ENCODE measurements around the gene CCDC51.
"Not testable (repeated sequence)": the region's sequence is repeated elsewhere in the genome, so short reads cannot be mapped to it uniquely, and the experiment has no call there.

The CCDC51 gene

DNA sequence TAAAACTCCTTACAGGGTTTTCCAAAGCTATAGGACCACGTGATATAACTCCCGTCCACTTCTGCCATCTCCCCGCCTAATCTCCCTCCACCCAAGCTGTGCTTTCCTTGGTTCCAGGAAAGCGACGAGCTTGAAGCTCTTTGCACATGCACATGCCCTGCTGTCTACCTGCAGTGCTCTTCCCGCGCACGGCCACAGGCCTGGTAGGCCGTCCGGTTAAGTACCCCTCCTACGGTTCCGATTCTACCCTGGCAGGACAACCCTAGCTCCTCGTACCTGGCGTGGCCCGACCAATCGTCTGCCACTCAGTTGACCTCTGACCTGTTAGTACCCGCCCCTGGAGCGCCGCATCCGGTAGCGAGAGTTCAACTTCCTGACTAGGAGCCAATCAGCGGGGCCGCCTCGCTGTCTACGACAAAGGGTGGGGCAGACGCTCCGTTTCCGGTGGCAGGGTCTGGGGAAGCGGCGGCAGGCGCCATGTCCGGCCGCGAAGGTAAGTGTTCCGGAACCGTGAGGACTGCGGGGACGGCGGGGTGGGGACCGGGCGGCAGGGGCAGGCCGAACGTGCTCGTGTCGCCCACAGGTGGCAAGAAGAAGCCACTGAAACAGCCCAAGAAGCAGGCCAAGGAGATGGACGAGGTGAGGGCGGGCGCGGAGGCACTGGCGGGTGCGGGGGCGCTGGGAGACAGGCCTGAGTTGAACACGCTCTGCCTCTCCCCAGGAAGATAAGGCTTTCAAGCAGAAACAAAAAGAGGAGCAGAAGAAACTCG is at the start of gene CCDC51, which contains the start of gene TMA7:
TSS of gene CCDC51 (minus strand) at position 300 of the 770 bp plus-strand sequence. CDS start 4,991 bp downstream, outside the sequence.
TSS of gene TMA7 (plus strand) at position 438 of the 770 bp plus-strand sequence. CDS start at position 478, 40 bp downstream.
- peak; percentile 73 to 99 (median 98) for DNase-seq

DNA sequence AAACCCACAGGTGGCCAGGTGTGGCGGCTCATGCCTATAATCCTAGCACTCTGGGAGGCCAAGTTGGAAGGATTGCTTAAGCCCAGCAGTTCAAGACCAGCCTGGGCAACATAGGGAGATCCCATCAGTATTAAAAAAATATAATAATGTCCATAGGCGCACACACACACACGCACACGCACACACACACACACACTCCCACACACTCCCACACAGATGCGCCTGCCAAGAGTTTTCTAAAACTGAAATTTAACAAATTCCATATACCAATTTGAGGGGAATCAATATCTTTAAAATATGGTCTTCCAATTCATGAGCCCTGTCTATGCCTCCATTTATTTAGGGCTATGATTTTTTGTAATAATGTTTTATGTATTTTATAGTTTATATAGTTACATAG is 47.0 kb upstream of the CCDC51 start:
- no peak for DNase-seq

GRCh38 chr3:48482822-48483221 is 42.9 kb upstream of the CCDC51 start:
- DNase-seq, result not testable (repeated sequence)

DNA sequence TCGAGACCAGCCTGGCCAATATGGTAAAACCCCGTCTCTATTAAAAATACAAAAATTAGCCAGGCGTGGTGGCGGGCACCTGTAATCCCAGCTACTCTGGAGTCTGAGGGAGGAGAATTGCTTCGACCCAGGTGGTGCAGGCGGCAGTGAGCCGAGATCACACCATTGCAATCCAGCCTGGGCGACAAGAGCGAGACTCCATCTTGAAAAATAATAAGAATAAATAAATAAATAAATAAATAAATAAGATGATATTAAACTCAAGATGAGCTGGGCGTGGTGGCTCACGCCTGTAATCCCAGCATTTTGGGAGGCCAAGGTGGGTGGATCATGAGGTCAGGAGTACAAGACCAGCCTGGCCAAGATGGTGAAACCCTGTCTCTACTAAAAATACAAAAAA is 41.0 kb upstream of the CCDC51 start:
- not testable (repeated sequence) for DNase-seq

DNA sequence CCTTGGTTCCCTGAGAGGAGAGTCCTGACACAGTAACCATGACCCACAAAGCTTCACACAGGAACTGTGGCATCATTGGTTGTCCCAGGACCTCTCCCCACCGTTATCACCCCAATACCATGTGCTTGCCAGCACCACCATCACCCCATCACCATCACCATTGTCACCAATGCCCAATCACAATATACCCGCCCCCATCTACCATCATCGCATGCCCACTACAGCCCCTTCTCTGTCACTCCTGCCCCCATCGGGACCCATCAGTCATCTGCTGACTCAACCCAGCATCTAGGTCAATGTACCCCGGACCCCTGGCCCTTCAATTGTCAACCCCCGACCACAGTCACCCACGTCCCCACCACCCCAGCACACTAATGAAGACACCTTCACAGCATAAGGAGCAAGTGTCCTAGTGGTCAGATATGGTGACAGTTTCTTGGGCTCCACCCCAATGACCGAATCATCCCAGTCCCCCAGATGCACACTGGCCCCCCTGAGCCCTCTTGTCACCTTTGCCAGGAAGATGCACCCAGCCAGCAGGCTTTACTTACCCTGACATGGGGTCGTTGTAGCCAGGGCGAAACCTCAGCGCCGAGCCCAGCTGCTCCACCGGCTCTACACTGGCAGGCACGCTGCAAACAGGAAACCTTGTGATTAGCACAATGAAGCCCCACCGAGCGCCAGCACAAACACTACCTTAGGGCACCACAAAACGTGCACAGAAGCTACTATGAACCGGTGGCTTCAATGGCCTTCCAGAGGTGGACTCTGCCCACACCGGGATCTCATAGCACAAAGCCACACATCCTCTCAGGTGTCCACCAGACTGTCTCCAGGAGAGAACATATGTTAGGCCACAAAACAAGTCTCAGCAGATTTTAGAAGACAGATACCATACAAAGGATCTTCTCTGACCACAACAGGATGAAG is 39.0 kb upstream of the CCDC51 start:
- DNase-seq, result no peak

DNA sequence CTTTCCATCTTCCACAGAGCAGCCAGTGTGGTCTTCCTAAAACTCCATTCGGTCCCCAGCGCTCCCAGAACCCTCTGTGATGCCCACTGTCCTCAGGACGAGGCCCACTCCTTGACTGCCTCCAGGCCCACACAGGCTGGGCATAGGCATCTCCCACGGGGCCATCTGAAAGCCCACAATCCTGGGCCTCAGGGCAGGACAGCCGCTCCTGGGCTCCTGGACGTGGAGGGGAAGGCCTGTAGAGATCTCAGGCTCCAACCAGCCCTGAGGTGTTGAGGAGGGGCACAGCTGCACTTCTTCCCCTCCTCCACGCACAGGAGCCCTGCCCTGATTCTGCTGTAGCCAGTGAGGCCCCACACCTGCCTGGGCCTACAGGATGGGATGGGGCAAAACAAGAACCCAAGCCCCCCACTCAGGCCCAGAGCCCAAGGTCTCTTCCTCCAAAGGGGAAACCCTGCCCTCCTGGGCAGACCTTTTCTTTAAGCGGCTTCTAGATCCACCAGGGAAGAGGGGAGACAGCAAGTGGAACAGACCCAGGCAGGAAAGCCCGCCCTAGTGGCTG is 38.1 kb upstream of the CCDC51 start:
- DNase-seq, result no peak

GRCh38 chr3:48476426-48477053 is 36.6 kb upstream of the CCDC51 start:
- DNase-seq, result no peak

DNA sequence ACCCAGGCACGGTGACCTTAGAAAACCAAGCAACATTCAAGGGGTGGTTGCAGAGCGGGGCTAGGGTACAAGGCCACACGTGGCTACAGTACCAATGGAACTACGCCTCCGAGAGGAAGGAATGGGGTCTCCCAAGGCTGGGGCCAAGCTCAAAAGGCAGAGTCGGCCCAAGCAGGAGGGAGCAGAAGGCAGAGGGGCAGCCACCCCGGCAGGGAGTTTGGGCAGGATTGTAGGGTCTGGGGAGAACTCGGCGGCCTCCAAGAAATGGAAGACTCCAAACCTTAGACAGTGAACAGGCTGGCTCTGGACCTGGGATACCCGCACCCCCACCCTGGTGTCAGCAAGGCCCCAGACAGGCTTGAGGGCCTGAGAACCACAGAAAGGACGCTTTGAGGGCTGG is 35.3 kb upstream of the CCDC51 start:
- DNase-seq, result no peak

GRCh38 chr3:48474619-48475018 is 34.7 kb upstream of the CCDC51 start:
- no peak for DNase-seq

- not testable (repeated sequence) for DNase-seq
Measured at GRCh38 chr3:48474031-48474430, 34.1 kb upstream of the CCDC51 start.

GRCh38 chr3:48473617-48473952 is 33.7 kb upstream of the CCDC51 start:
- DNase-seq, result no peak

DNA sequence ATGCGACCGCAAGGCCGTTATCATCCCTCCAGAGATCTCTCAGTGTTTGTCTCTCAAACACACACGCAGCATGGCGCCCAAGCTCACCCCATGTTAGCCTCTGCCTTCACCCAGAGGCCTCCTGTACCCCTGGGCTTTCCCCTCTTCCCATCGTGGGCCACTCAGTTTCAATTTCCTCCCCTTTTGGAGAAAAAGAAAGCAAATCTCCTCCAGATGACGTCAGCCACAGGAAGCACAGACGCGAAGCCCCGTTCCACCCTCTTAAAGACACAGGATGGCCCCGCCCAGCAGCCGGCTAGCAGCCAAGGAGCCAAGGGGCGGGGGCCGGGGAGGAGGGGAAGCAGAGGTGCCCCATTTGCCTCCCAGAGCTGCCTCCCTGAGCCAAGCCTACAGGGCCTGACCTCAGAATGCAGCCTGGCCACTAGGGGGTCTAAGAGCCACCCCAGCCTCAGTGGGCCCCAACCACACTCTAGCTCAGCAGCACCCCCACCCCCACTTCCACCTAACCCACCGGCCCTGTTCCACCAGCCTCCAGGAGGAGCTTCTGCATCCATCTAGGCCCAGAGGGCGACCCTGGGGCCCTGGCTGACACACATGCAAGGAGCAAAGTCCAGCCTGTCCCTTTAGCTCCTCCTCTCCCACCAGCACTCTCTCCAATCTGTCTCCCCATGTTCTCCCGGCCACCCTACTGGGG is 33.2 kb upstream of the CCDC51 start:
- peak in 57 of 58 donors; percentile 18 to 91 (median 79) for DNase-seq

DNA sequence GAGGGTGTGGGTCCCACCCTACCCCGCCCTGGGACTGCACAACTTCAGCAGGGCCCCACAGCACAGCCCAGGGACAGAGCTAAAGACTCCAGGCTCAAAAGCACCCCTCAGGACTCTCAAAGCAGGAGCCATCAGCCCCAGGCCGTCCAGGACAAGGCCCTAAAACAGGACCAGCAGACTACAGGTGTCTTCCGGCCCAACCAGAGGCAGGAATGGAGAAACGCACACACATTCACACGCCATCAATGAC is 32.7 kb upstream of the CCDC51 start:
- peak in 2 of 58 donors; percentile 51 to 68 for DNase-seq

GRCh38 chr3:48470286-48470685 is 30.4 kb upstream of the CCDC51 start:
- no peak for DNase-seq

DNA sequence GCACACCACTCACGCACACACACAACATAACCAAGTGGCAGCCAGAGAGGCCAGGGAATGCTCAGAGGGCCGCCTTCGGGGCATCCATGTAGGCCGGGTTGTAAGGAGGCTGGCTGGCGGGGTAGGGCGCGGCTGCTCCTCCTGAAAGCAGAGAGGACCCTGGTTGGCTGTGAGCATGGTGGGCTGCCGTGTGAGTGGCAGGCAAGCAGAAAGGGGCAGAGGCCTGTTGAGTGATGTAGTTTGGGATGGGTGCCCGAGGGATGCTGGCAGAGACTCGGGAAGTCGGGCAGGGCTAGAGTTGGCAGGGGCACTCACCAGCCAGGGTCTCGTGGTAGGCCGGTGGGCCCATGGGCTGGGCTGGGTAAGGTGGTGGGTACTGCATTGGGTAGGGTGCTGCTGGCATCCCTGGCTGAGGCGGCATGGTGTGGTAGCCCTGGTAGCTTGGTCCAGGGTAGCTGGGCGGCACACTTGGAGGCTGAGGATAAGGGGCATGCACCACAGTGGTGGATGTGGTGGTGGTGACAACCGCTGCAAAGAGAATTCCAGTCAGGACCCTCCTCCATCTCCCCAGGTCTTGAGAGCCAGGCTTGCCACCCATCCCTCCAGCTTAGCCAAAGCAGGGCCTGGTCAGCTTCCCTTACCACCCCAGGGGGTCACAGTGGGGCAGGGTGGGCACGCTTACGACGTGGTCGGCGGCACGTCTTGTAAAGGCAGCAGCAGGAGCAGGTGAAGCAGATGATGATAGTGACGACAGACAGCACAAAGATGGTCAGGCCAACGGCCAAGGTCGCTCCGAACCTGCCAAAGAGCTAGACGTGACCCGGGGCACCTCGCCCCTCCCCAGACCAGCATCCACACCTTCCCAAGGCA is 29.4 kb upstream of the CCDC51 start:
- DNase-seq, result peak in 25 of 58 donors; percentile 6 to 50 (median 28)

- peak in 4 of 58 donors; percentile 17 to 34 (median 24) for DNase-seq
Measured at GRCh38 chr3:48468329-48468731, 28.4 kb upstream of the CCDC51 start.

- no peak for DNase-seq
Measured at GRCh38 chr3:48467473-48468267, 27.8 kb upstream of the CCDC51 start.

DNA sequence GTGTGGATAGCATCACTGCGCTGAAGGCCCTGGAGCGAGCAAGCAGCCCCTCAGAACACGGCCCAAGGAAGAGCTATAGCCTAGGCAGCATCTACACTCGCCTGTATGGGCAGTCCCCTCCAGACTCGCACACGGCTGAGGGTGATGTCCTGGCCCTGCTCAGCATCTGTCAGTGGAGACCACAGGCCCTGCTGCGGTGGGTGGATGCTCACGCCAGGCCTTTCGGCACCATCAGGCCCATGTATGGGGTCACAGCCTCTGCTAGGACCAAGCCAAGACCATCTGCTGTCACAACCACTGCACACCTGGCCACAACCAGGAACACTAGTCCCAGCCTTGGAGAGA is 27.2 kb upstream of the CCDC51 start:
- no peak for DNase-seq
